Brain pericyte (primary cell): Measurements from ENCODE around the gene PTS.

Source experiments
- DNase-seq: peaks from one replicate; pipeline ENCODE4 v3.0.0-alpha.2; 2012; ENCODE audit warnings: low read depth, low spot score

PTS gene

DNA sequence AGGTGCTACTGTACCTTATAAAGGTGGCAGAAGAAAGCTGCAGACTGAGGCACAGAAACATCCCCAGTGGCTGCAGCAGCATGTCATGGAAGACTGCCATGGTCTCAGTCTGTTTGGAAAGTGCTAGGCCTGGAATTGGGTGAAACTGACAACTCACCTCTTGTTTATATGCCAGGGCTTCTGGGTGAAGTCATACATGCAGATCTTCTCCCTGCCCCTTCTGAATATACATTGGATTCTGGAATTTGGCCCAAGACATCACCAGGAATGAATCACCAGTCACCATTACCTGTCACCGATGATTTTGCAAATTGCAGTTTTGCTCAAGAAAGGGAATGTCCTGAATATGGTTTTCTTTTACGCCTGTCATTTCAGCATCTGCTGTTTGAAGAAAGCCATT, 34.3 kb downstream of the PTS start, which contains the start of gene PLET1:
Gene PLET1, minus strand, starts transcription at position 371 of the 400 bp plus-strand sequence. Its CDS starts 271 bp downstream, at position 100.
- no peak for DNase-seq

DNA sequence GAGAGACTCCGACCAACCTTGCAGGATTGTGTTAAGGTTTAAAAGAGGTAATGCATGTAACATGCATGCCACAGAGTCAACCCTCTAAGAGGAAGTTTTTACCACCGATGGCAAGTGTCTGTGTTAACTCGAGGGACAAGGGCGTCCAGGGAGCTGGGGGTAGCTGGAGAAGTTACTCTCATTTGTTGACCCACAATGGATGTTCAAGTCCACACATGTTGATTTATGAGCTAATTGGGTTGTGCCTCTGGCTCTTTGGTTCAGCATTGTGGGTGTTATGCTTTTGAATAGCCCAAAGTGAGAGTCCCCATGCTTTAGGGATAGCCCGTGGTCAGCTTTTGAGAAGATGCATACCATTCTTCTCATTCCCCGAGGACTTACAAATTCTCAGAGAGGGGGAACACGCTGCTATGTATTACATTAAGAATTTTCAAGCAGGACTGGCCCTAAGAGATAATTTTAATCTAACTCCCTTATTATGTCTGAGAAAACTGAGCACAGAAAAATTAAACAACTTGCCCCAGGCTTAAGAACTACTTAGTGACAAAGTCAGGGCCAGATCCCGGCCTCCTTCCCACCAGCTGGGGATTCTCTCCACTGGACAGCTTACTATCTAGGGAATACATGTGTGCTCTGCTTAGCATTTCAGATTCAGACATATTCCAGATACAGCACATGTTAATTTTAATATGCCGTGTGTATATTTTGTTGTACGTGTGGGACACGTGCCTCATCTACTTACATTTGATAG, 39.6 kb downstream of the PTS start:
- DNase-seq = no peak

DNA sequence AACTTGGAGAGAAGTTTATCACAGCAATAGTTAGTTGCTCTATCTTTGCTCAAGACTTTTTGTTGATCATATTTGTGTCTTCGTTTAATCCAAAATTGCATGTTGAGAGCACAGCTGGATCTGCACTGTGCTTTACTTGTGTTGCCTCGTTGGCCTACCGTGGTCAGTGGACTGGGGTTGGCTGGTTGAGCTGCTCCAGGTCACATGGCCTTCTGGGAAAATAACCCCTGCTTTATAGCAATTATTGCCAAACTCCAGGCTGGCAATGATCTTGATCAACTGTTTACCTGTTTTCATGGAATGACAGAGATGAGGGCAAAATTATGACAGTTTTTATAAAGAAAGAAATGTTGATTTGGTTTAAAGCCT, 40.2 kb downstream of the PTS start:
- no peak for DNase-seq

DNA sequence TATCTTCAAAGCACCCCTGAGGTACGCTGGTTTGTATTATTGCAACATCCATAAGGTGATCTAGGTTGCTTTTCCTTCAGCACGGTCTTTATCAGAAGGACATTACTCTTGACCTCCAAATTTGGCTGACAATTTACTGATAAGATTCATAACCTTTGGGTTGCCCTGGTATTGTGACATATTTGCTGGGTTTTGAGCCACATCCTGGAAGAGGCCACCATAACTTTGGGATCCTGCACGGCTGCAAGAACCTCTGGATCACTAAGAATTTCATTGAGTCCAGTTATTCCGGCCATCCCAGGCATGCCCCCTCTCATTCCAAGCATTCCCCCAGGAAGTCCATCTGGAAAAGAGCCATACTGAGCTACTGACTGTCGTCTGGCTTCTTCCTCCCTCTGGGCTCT, 41.0 kb downstream of the PTS start:
- no peak for DNase-seq

DNA sequence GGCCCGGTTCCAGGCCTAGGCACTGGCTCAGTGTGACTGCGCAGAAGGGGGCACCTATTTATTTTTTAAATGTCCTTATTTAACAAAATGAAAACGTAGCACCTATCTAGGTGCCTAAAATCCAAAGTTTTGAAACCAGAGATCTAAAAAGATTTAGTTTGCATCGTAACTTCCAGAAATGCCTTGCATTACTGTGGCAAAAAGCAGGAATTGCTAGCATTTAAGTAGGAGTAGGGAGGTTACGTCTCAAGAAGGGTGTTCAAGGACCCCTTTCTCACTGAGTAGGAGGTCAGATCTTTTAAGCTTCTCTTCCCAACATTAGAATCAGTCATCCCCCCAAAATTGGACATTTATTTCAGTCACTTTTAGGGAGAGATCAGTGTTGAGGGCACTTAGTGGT, 42.2 kb downstream of the PTS start:
- DNase-seq = no peak

DNA sequence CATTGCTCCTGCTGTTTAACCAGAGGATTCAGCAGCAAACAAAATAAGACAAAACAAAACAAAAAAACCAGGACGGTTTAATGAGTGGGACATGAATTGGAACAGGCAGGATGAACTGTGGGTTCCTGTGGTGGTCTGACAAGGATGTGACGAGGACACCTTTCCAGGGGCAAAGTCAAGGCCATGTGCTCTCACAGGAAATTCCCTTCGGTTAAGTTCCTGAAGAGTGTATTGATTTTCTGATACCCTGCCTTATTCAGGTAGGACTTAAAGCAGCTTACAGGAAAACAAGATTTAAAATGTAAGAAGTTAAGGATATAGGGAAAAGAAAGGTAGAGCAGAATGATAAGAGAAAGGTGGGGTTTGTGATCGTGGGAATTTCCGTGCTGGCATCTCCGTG, 42.9 kb downstream of the PTS start:
- DNase-seq = no peak

DNA sequence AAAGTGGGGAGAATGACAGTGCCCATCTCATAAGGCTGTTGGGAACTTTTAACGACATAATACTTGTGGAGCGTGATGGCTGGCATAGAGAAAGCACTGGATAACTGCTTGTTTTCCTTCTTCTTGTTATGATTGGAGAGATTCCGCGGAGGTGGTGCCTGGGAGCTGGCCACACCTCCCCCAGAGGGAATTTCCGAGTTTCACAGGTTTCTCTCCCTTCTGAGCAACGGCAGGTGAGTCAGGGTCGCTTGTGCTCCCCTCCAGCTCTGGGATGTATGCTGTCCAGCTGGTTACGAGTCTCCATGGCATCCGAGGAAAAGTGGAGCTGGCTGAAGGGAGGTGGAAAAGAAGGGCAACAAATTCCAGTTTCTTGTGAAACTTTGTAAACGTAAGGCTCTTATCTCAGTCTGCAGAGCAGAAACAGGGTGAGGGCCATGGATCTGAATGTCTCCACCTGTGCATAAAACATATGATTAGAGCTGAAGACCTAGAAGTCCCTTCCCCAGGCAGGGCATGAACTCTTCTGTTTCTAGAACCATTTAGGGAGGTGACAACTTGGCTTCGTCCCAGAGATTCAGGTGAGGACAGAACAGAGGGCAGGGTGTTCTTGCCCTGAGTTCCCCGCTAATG, 44.4 kb downstream of the PTS start:
- DNase-seq = no peak

DNA sequence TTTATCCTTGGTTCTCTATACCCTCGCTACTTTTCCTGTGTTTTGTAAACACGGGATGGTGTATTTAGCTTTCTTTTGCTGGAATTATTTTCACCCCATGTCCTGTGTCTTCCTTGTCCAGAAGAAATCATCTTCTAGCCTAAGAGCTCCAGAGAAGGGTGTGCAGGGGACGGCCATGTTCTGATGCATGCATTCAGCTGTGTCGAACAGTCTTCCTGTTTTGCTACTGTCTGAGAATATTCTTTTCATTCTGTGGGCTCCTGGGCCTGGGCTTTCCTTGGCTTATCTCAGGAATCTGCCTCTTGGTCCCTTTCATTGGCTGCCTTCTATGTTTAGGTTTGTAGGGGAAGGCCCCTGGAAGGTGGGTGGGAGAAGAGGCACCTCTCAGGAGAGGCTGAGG, 45.0 kb downstream of the PTS start:
- DNase-seq = no peak

DNA sequence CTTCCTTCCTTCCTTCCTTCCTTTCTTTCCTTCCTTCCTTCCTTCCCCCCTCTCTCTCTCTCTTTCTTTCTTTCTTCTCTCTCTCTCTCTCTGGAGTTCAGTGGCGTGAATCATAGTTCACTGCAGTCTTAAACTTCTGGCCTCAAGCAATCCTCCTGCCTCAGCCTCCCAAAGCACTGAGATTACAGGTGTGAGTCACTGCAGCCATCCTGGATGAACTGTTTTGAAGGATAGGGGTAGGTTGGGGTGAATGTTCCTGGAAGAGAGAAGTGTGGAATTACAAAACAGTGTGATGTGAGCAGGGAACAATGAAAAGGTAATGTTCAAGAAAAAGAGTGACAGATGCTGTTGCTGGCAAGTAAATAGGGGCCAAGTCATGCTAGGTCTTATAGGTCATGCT, 46.8 kb downstream of the PTS start:
- no peak for DNase-seq

DNA sequence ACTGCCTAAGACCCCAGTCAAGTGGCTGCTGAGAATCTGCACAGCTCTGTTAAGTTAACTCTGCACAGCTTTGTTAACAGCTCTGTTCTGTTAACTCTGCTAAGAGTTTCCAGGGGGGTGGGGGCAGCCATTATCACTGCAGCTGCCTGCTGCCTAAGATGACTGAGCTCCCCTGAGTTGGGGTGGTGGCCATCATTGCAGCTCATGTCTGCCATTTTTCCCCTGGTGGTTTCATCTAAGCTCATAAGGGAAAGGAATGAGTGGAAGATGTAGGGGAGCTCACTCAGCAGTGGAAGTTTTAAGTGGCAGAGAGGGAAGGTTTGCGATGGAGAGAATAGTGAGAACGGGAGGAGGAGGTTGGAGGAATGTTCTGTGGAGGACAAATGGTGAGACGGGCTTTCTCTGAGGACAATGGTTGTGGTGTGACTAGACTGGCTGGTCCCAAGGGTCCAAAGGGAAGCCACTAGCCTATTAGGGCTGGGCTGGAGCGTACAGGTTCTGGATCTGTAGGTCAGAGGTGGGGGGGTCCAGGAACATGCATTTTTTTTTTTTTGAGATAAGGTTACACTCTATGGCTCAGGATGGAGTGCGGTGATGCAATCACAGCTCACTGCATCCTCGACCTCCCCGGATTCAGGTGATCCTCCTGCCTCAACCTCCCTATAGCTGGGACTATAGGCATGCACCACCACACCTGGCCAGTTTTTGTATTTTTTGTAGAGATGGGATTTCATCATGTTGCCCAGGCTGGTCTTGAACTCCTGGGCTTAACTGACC, 48.0 kb downstream of the PTS start:
- DNase-seq = no peak

DNA sequence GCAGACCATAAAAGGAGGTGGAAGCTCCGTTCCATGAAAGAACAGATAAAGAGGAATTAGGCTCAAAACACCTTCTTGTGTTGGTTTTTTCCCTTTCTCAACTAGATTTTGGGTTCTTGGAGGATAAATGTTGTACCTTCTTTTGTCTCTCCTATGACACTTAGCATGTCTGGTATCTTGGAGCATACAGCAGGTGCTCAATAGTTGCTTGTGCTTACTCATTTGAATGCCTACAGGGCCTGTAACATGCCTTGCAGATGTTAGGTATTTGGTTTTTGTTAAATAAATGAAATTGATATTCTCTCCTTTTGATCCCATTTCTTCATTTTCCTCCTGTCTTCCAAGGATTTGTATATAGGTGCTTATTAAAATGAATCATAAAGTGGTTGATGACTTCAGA, 50.8 kb downstream of the PTS start:
- no peak for DNase-seq

DNA sequence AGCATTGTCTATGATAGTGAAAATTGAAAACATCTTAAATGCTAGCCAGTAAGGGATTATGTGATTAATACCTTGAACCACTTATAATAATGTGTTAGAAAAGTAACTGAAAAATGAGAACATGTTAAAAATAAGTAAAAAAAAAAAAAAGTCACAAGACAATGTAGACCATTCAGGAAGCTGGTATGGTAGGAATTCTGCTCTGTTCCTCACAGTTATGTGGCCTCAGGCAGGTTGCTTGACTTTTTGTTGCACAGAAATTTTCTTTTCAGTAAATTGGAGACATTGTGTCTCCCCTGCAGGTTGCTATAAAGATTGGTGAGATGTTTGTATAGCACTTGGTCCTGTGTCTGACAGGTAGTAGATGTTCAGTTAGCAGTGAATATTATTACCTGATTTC, 51.7 kb downstream of the PTS start:
- no peak for DNase-seq

DNA sequence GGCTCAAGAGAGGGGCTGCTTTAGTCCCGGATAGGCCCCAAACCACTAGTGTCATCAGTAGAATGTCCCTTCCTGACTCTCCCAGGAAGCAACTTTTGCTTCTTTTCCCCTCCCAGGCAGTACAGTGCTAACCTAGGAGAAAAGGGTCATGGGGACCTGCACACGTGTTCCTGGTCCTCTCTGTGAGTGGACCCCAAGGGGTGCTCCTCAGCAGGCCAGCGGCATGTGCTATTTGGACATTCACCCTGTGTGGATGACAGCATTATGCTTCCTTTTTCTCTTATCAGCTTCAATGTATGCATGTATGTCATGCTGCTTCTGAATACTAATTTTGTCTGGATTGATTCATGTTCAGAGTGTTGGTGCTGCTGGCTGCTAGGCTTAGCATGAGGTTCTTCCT, 52.6 kb downstream of the PTS start:
- DNase-seq = no peak

DNA sequence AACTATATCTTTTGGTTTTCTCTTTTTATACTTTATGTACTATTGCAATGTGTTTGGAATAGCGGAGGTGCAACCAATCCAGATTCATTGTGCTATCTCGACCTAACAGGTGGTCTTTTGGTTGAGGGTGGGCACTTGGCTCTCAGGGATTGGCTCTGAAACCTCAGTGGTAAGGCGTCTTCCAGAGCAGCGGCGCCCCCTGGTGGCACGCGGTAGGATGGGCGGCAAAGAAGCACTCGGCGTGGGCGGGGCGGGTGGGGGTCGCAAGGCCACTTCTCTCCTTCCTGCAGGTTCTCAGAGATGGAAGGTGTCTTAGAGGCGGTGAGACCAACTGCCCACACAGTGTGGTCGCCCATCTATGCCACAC, 53.7 kb downstream of the PTS start:
- no peak for DNase-seq

DNA sequence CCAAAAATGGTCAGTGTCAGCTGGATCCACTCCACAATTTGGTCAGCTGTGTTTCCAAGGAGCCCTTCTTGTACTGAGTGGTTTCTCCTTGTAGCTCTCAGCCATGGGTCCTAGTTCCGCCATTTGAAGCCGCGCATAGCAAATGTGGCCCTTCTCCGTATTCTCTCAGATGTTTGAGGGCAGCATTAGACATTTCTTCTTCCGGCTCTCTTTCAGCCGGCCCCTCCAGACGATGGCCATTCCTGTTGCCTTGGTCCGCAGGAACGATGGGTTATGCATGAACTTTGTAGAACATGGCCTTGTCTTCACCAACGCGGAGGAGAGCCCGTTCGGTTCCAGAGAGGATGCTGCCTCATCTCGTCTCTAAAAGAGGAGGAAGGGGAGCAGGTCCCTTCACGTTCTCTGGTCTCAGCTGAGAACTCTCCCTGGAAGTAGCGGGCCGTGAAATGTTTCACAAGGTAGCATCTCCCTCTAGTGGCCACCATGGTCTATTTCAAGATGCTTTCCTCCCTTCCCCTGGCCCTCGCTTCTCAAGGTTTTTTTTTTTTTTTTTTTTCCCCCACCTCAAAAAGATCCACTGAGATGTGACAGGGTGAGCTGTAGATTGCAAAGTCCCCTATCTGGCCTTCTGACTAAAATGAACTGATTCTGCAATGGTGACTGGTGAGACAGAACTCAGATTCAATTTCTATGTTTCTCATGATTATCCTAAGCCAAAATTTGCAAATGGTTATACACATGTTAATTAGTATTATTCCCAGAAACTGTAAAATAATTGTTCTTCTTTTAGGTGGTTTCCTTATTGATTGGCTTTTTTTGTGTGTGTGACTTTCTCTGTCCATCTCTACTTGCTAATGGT, 54.3 kb downstream of the PTS start:
- DNase-seq = peak; percentile 24

DNA sequence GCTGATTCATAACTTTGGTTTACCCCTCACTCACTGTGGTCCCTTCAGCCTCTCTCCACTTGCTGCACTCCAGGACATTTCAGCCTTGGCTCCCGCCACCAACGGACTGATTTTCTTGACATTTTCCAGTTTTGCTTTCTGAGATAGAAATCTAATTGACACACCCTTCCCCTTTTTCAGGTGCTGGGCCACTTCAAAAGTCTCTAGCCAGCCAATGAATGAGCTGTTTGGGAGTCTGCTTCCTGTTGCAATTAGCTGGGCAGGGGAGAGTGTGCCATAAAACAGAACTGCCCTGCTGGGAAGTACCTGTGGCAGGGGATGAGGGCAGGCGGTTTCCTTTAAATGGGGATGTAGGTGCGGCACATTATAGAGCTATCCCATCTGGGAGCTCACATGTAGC, 55.5 kb downstream of the PTS start:
- DNase-seq = no peak
